HG03045 (cell line): ENCODE results near the gene BORCS5.

Experiments used
- ATAC-seq: cut with Tn5 transposase; IDR thresholded peaks from one replicate; pipeline ENCODE4 v1.9.1; 2021; ENCODE audit warnings: mild to moderate bottlenecking, moderate library complexity; ENCODE audit not compliant: unreplicated experiment

Gene BORCS5

DNA sequence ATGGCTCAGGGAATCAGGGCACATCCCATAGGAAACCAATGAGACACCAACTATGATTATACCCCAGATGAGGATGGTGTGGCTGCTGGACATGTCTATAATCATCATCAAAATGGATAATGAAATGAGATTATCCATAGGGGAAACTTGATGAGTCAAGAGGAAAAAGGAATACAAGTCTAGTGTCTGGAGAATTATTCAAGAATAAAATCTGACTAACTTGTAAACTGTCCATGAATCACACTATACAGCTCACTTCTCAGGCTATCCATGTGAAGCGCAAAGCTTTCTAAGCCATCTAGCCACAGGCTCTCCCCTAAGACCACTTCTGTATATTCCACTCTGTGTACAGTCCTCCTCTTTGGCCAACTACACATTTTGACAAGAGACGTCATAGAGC, 153.3 kb downstream of the BORCS5 start:
- no peak for ATAC-seq

DNA sequence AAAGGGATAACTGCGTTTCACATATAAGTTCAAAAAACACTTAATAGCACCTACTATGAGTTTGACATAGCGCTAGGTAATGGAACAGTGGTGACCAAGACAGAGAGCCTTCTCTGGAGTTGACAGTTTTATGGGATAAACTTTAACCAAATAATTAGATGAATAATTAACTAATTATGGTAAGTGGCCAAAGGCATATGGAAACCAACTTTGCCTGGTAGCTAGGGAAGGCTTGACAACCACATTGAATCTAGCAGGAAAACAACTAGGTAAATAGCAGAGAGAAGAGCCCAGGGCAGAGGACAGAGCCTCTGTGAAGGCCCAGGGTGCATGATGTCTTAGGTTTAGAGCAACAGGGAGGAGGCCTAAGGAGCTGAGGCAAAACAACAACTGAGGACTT, 153.7 kb downstream of the BORCS5 start:
- ATAC-seq = no peak

DNA sequence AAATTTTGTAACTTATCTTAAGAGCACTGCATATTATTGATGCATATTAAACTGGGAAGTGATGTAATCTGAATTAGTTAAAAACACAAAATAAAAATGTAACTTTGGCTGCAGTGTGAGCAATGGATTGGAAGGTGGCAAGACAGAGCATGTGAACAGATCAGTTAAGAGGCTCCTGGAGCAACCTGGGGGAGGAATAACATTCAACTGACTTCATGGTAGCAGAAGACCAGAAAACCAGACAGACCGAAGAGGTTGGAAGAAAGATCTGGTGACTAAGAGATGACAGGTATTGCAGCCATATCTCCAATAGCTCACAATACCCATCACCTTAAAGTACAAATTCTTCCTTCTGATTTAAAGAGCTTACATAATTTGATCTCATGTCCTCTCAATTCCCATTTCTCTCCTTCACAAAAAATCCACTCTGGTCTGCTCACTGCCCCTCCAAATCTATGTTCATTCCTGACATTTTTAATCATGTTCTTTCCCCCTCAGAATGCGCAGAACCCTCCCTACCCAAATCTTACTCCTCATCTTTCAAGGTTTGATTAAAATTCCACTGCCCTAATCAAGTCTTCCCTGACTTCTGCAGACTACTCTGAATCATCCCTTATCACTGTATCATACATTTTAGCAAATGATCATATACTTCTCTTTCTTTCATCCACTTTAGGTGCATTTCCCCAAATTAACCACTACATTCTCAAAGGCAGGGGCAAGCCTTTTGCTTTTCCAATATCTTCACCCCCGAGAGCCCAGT, 154.3 kb downstream of the BORCS5 start:
- no peak for ATAC-seq

DNA sequence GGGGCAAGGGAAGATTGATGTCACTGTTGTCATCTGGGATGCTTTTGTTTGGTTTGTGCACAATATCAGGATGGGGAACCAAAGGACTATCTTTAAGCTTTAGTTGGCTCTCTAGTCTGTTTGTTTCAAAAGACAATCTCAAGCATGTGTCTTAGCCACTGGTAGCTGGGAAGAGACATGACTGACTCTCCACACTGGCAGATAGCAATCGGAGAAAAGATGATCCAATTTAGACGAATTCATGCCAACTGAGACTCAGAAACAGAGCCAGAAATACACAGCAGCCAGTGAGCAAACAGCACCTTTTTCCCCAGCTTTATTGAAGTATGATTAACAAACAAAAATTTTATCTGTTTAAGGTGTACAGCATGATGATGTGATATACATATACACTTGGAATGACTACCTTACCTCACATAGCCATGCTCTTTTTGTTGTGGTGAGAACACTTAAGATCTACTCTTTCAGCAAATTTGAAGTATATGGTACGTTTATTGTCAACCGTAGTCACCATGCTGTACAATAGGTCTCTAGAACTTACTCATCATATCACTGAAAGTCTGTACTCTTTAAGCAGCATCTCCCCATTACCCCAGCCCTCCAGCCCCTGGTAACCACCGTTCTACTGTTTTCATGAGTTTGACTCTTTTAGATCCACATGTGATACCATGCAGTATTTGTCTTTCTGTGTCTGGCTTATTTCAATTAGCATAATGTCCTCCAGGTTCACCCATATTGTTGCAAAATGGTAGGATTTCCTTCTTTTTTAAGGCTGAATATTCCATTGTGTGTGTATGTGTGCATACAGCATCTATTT, 155.2 kb downstream of the BORCS5 start:
- ATAC-seq = no peak

DNA sequence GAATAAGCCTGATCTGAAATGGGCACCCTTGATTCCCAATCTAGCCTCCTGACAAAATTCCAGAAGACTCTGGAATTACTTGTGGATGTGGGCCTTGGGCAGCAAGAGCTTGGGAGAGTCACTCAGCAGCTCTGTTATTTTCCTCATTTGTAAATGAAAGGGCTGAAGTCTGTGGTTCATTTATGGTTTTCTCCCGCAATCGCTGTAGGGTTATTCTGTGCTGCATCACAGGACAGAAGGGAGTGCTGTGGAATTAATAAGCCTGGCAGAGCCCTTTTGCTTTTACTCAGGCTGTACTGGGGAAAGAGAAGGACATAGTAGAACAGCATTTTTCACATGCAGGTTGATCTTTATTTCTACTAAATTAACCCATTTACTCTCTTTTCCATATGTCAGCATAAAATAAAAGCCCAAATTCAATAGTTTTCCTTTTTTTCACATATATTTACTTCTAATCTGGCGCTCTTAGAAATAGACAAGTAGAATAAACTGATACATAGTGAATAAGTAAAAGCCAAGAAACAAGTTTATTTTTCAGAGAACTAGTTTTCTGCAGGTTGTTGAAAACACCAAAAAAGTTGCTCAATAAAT, 156.6 kb downstream of the BORCS5 start:
- no peak for ATAC-seq

DNA sequence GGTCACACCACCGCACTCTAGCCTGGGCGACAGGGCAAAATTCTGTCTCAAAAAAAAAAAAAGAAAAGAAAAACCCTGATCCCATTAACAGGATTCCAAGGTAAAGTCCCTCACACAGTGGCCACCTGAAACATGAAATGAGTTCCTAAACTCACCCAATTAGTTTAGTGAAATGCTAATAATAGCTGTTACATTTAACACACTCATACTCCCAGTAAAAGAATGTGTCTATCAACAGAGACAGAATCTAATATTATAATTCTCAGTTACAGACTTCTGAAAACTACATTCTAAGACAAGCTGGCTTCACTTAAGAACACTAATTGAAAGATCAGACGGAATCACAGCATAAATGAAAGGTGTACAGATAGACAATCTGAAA, 161.6 kb downstream of the BORCS5 start:
- no peak for ATAC-seq

DNA sequence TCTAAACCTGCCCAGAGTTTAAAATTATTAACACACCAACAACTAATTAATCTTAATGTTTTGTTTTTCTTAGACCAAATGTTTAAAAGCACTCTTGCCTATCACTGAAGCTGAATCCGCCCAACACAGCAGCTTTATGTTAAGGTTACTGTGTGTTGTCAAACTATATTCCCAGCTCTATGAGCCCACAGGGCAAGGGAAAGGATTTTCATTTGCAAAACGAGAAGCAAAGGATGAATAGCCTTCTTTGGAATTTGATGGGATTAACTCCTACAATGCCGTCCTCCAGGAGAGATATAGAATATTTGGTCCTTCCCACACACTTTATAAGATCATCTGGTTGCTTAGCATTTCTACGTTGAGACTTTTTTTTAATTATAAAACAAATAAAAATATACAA, 162.0 kb downstream of the BORCS5 start:
- no peak for ATAC-seq
